ENCODE results near the gene TFPI. TPM values are rescaled to one million over a fixed set of nuclear protein-coding genes. Genes with fewer than 3 reads are reported as not detected.

The TFPI gene
- total RNA-seq, 2 donors from 2014 or later, result 8.8 to 23.4 TPM

DNA sequence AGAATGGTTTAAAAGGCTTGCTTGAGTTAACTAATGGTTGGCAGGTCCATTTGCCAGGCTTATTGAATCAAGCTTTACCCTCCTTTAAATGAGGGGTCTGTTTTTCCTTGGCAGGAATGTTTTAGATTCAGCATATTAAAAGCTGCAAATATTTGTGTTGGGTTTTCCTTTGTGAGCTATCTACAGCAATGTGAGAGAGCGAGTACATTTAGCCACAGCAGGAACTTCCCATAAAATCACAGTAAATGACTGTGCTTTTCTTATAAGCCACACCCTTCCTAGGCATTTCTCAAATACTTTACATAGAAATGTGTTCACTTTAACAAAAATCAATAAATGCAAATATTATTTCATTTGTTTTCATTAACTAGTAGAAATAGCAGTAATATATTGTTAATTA, 130.1 kb downstream of the TFPI start:
- Histone ChIP-seq H3K9ac (ENCODE audit: low read depth in 2 of 2, low read length in 2 of 2) (no peak overlapping the region), H3K36me3 (no peaks in the 10 kb centered on the region), H3K4me3 (no peak overlapping the region), H3K27ac (no peak overlapping the region), H3K27me3 (no peaks in the 10 kb centered on the region), H3K4me1 (no peaks in the 10 kb centered on the region), H3K9me3 (no peaks in the 10 kb centered on the region)
- no peak for DNase-seq
- intact Hi-C loops (cut with DNase I), result no loop called here
- TF ChIP-seq, protein P1, sequence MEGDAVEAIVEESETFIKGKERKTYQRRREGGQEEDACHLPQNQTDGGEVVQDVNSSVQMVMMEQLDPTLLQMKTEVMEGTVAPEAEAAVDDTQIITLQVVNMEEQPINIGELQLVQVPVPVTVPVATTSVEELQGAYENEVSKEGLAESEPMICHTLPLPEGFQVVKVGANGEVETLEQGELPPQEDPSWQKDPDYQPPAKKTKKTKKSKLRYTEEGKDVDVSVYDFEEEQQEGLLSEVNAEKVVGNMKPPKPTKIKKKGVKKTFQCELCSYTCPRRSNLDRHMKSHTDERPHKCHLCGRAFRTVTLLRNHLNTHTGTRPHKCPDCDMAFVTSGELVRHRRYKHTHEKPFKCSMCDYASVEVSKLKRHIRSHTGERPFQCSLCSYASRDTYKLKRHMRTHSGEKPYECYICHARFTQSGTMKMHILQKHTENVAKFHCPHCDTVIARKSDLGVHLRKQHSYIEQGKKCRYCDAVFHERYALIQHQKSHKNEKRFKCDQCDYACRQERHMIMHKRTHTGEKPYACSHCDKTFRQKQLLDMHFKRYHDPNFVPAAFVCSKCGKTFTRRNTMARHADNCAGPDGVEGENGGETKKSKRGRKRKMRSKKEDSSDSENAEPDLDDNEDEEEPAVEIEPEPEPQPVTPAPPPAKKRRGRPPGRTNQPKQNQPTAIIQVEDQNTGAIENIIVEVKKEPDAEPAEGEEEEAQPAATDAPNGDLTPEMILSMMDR (IDR thresholded peaks at IDR 0.05), result no peak

DNA sequence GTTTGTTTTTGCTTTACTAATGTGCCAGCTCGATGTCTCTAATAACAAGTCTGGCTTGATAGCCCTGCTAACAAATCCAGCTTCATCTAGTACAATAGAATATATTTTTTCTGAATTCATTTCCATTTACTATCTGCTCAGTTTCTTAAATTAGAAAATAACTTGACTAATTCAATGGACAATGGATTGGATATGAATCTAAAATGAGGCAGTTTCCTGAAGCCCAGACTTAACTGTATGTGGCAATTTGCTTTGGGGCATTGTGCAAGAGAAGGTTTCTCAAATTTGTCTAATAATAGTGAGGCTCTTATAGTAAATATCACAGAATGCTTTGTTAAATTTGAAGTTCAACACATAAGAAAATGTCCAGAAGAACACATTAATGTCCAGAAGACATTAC, 132.0 kb downstream of the TFPI start:
- no peaks in the 10 kb centered on the region for H3K27me3 ChIP-seq
- no peaks in the 10 kb centered on the region for H3K9me3 ChIP-seq
- TF ChIP-seq, protein P1 (IDR thresholded peaks at IDR 0.05), result no peak
- no peak overlapping the region for H3K27ac ChIP-seq
- DNase-seq, result no peak
- H3K4me3 ChIP-seq, result no peak overlapping the region
- intact Hi-C loops (cut with DNase I), result no loop called here
- no peak overlapping the region for H3K9ac ChIP-seq (ENCODE audit: low read depth in 2 of 2, low read length in 2 of 2)
- H3K4me1 ChIP-seq, result no peaks in the 10 kb centered on the region
- H3K36me3 ChIP-seq, result no peaks in the 10 kb centered on the region

DNA sequence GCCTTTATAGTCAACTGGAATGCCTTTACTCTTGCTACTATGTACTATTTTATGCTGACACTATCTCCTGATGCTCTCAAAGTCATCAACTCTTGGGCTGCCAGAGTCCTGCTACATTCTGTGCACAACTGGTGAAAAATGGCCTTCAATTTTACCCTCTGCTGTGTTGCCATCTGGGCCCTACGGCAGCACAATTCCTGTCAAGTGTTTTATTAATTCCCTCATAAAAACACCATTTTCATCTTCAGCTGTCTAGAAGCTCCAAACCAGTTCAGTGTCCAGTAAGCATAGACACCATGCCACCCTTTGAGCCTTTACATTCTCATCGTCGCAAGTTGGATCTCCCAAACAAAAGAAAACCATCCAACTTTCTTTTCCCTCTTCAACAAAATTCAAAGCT, 132.7 kb downstream of the TFPI start:
- H3K4me3 ChIP-seq, result no peak overlapping the region
- no peaks in the 10 kb centered on the region for H3K27me3 ChIP-seq
- intact Hi-C loops (cut with DNase I), result no loop called here
- TF ChIP-seq, protein P1 (IDR thresholded peaks at IDR 0.05), result no peak
- no peak overlapping the region for H3K27ac ChIP-seq
- no peaks in the 10 kb centered on the region for H3K36me3 ChIP-seq
- no peak for DNase-seq
- no peaks in the 10 kb centered on the region for H3K4me1 ChIP-seq
- H3K9ac ChIP-seq (ENCODE audit: low read depth in 2 of 2, low read length in 2 of 2), result no peak overlapping the region
- no peaks in the 10 kb centered on the region for H3K9me3 ChIP-seq

DNA sequence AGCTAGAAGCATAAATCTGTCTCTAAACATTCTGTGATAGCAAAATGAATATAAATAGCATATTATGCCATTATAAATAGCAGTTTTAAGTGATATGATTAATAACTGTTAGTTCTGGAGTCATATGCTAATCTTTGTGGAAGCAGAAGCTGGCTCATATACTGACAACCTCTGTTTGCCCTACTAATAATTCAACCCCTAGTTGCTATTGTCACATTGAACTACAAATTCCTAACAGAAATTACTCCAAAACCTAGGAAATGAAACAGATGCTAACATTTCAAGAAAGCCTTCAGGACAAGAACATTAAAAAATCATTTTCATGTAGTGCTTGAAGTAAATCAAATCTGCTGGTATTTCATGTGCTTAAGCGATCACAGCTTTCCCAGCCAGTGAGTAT, 134.4 kb downstream of the TFPI start:
- H3K27me3 ChIP-seq, result no peaks in the 10 kb centered on the region
- TF ChIP-seq, protein P1 (IDR thresholded peaks at IDR 0.05), result no peak
- H3K27ac ChIP-seq, result no peak overlapping the region
- intact Hi-C loops (cut with DNase I), result no loop called here
- no peak overlapping the region for H3K9ac ChIP-seq (ENCODE audit: low read depth in 2 of 2, low read length in 2 of 2)
- DNase-seq, result no peak
- H3K4me1 ChIP-seq, result no peaks in the 10 kb centered on the region
- no peaks in the 10 kb centered on the region for H3K36me3 ChIP-seq
- H3K9me3 ChIP-seq, result no peaks in the 10 kb centered on the region
- no peak overlapping the region for H3K4me3 ChIP-seq

DNA sequence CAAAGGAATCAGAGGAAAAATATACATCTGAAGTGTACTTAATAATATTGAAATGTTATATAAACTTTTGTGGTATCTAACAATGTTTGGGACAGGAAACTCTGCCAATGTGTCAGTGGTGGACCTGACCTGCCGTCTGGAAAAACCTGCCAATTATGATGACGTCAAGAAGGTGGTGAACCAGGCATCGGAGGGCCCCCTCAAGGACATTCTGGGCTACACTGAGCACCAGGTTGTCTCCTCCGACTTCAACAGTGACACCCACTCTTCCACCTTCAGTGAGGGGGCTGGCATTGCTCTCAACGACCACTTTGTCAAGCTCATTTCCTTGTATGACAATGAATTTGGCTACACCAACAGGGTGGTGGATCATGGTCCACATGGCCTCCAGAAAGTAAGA, 138.8 kb downstream of the TFPI start:
- no peak for DNase-seq
- no peaks in the 10 kb centered on the region for H3K4me1 ChIP-seq
- no peaks in the 10 kb centered on the region for H3K9me3 ChIP-seq
- H3K4me3 ChIP-seq, result no peak overlapping the region
- intact Hi-C loops (cut with DNase I), result no loop called here
- no peak overlapping the region for H3K27ac ChIP-seq
- H3K9ac ChIP-seq (ENCODE audit: low read depth in 2 of 2, low read length in 2 of 2), result no peak overlapping the region
- no peaks in the 10 kb centered on the region for H3K36me3 ChIP-seq
- TF ChIP-seq, protein P1 (IDR thresholded peaks at IDR 0.05), result no peak
- H3K27me3 ChIP-seq, result no peaks in the 10 kb centered on the region

Other genes starting within 250 kb of the TFPI start
- 10 to 100 TPM in 1 of 2 donors, 1 to 10 TPM in 1; 4.3 to 12.6 TPM for gene CALCRL, start 106.2 kb downstream of the TFPI start, total RNA-seq